Peyer's patch (tissue), 4 donors: Measurements from ENCODE around the gene JAKMIP3.

ENCODE experiments used
- POLR2A ChIP-seq, 2 donors: fragments of 450-650 bp; IDR thresholded peaks; one replicate each; pipeline ENCODE4 v1.5.1; 2017; ENCODE audit warnings: antibody characterized with exemption in 2 of 2, mild to moderate bottlenecking in 2 of 2, moderate library complexity in 2 of 2
- TF ChIP-seq, protein P1 (sequence below), 6 experiments: fragments of 450-650 bp in 4 of 6; fragments of 200-600 bp in 2 of 6; sonication (generic) in 1 of 6; IDR thresholded peaks; one replicate each; pipeline ENCODE4 v1.5.1; 2017 to 2019; ENCODE audit warnings: antibody characterized with exemption in 6 of 6, mild to moderate bottlenecking in 3 of 6, moderate library complexity in 1 of 6

DNA sequence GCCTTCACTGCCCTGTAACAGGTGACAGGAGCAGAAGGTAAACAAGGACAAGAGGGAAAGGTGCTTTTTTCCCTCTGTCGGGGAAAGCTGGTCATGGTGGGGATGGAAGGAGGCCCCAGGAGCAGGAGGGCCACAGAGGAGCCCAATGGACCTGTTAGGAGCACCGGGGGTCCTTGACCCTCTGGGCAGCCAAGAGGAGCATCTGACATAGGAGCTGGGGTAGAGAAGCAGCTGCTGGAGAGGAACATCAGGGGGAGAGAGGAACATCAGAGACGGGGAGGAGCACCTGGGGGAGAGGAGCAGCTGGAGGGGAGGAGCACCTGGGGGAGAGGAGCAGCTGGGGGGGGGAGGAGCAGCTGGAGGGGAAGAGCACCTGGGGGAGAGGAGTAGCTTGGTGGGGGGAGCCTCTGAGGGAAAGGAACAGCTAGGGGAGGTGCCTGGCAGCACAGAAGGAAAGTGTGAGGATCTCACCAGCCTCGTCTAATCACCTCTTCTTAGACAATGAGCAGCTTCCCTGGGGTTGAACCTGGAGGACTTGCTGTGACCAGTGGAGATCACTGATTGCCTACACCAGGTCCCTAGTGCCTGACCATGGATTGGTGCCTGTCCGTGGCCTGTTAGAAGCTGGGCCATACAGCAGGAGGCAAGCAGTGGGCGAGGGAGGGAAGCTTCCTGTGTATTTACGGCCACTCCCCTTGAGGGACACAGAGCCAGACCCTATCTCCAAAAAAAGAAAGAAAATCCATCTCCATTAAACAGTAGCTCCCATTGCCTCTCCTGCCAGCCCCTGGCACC, 37.6 kb downstream of the JAKMIP3 start:
- TF ChIP-seq, protein P1, sequence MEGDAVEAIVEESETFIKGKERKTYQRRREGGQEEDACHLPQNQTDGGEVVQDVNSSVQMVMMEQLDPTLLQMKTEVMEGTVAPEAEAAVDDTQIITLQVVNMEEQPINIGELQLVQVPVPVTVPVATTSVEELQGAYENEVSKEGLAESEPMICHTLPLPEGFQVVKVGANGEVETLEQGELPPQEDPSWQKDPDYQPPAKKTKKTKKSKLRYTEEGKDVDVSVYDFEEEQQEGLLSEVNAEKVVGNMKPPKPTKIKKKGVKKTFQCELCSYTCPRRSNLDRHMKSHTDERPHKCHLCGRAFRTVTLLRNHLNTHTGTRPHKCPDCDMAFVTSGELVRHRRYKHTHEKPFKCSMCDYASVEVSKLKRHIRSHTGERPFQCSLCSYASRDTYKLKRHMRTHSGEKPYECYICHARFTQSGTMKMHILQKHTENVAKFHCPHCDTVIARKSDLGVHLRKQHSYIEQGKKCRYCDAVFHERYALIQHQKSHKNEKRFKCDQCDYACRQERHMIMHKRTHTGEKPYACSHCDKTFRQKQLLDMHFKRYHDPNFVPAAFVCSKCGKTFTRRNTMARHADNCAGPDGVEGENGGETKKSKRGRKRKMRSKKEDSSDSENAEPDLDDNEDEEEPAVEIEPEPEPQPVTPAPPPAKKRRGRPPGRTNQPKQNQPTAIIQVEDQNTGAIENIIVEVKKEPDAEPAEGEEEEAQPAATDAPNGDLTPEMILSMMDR (IDR thresholded peaks at IDR 0.05), result no peak
- no peak for TF ChIP-seq POLR2A (IDR thresholded peaks at IDR 0.05)
